HCT116 (cell line): Measurements from ENCODE around the gene HAND1. TPM values are rescaled to one million over a fixed set of nuclear protein-coding genes. Genes with fewer than 3 reads are reported as not detected.

Experiments
- ATAC-seq: fragments of 200-7000 bp; cut with Tn5 transposase; 2 replicates; pipeline ENCODE4 v1.9.1; 2020; ENCODE audit warnings: mild to moderate bottlenecking, moderate library complexity
- BruUV-seq: library from RNA; stranded (reverse); fragments of 400-500 nt; replicated peaks from 2 replicates; lab custom pipeline; 2021; lab: Mats Ljungman, UMichigan
- CTCF ChIA-PET: fragments of 300-600 bp; sonication (Branson Sonifier 250); formaldehyde crosslinking; loops from one replicate; lab custom pipeline; 2021; ENCODE audit warnings: antibody characterized with exemption; lab: Charles Lee
- POLR2A ChIA-PET: fragments of 300-600, 350-600 bp; sonication (Branson Sonifier 250); formaldehyde crosslinking; loops from one replicate; lab custom pipeline; 2021; ENCODE audit warnings: antibody characterized with exemption; lab: Charles Lee
- RAD21 ChIA-PET, 2 experiments: fragments of 300-600 bp; sonication (Branson Sonifier 250); formaldehyde crosslinking; loops; one replicate each; lab custom pipeline; 2023; ENCODE audit warnings: low total read pairs in 2 of 2; ENCODE audit not compliant: uncharacterized antibody in 2 of 2, unreplicated experiment in 2 of 2, low non-redundant PET in 1 of 2; lab: Charles Lee
- DNase-seq: peaks from one replicate; pipeline ENCODE4 v3.0.0-alpha.2; 2010; ENCODE audit warnings: low read depth, low spot score
- H2AFZ ChIP-seq: fragments of 200-600 bp; shearing (Covaris generic), sonication (generic); 2 replicates; pipeline ENCODE4 v1.6.1; 2017; ENCODE audit warnings: low read depth, mixed run types, mixed read lengths, antibody characterized with exemption, low read length; ENCODE audit not compliant: poor library complexity, severe bottlenecking
- H3K27ac ChIP-seq: 2 replicates; pipeline ENCODE4 v1.5.1; 2012; ENCODE audit warnings: low read depth, low read length
- H3K27me3 ChIP-seq: fragments of 200-600 bp; sonication (generic); 2 replicates; pipeline ENCODE4 v1.6.1; 2016; ENCODE audit warnings: mixed run types, low read length, mixed read lengths; ENCODE audit not compliant: insufficient read depth
- H3K36me3 ChIP-seq, 2 experiments: fragments of 200-500 bp in 1 of 2; fragments of 200-600 bp in 1 of 2; sonication (Bioruptor generic) in 1 of 2; sonication (generic) in 1 of 2; 2 replicates each; pipeline versions ENCODE4 v1.5.1 to v1.6.1; 2014 to 2016; ENCODE audit warnings: low read length in 2 of 2, inconsistent platforms in 1 of 2, mixed read lengths in 1 of 2, mixed run types in 1 of 2; ENCODE audit not compliant: insufficient read depth in 2 of 2, control insufficient read depth in 1 of 2
- H3K4me1 ChIP-seq, 2 experiments: fragments of 200-600 bp in 1 of 2; sonication (generic) in 1 of 2; 2 replicates each; pipeline versions ENCODE4 v1.5.1 to v1.6.1; 2012 to 2017; ENCODE audit warnings: low read length in 2 of 2, inconsistent platforms in 1 of 2, mild to moderate bottlenecking in 1 of 2, mixed read lengths in 1 of 2, mixed run types in 1 of 2, moderate library complexity in 1 of 2; ENCODE audit not compliant: insufficient read depth in 2 of 2, control insufficient read depth in 1 of 2
- H3K4me2 ChIP-seq: fragments of 200-600 bp; sonication (generic); 2 replicates; pipeline ENCODE4 v1.6.1; 2017; ENCODE audit warnings: mixed run types, low read length, mixed read lengths
- H3K4me3 ChIP-seq, 2 experiments: fragments of 200-600 bp in 1 of 2; sonication (generic) in 1 of 2; replicated peaks in 1 of 2; 2 replicates each; pipeline ENCODE4 v1.5.1; 2011 to 2016; ENCODE audit warnings: low read length in 2 of 2, control low read depth in 1 of 2, low read depth in 1 of 2, mild to moderate bottlenecking in 1 of 2, mixed read lengths in 1 of 2, mixed run types in 1 of 2
- H3K79me2 ChIP-seq: fragments of 200-600 bp; sonication (generic); 2 replicates; pipeline ENCODE4 v1.6.1; 2017; ENCODE audit warnings: mild to moderate bottlenecking, mixed run types, low read length, moderate library complexity, mixed read lengths; ENCODE audit not compliant: insufficient read depth
- H3K9ac ChIP-seq: fragments of 200-600 bp; sonication (generic); 2 replicates; pipeline ENCODE4 v1.6.1; 2016; ENCODE audit warnings: low read length, mixed read lengths
- H3K9me2 ChIP-seq: fragments of 200-600 bp; sonication (generic), shearing (Covaris generic); 2 replicates; pipeline ENCODE4 v1.6.1; 2017; ENCODE audit warnings: mixed run types, mild to moderate bottlenecking, moderate library complexity; ENCODE audit not compliant: insufficient read depth
- H3K9me3 ChIP-seq, 2 experiments: fragments of 200-500 bp in 1 of 2; fragments of 200-600 bp in 1 of 2; sonication (Bioruptor generic) in 1 of 2; sonication (generic) in 1 of 2; 2 replicates each; pipeline ENCODE4 v1.6.1; 2014 to 2017; ENCODE audit warnings: low read length in 2 of 2, mixed read lengths in 2 of 2, inconsistent platforms in 1 of 2, low read depth in 1 of 2, mild to moderate bottlenecking in 1 of 2, mixed run types in 1 of 2, moderate library complexity in 1 of 2; ENCODE audit not compliant: control insufficient read depth in 1 of 2, insufficient read depth in 1 of 2
- H4K20me1 ChIP-seq: fragments of 200-600 bp; sonication (generic), shearing (Covaris generic); 2 replicates; pipeline ENCODE4 v1.6.1; 2017; ENCODE audit warnings: mixed run types, mild to moderate bottlenecking, moderate library complexity; ENCODE audit not compliant: insufficient read depth
- ATF3 ChIP-seq: IDR thresholded peaks from 2 replicates; pipeline ENCODE4 v1.6.1; 2012
- CBX3 ChIP-seq: IDR thresholded peaks from 2 replicates; pipeline ENCODE4 v1.6.1; 2012; ENCODE audit warnings: low read depth
- CTCF ChIP-seq, 3 experiments: fragments of 200-600 bp in 1 of 3; sonication (generic) in 1 of 3; IDR thresholded peaks in 2 of 3; conservative IDR thresholded peaks in 1 of 3; 2 replicates each; pipeline ENCODE4 v1.5.1; 2012 to 2017; ENCODE audit warnings: low read depth in 2 of 3, low read length in 2 of 3, antibody characterized with exemption in 1 of 3, borderline replicate concordance in 1 of 3, control low read depth in 1 of 3, mild to moderate bottlenecking in 1 of 3, mixed read lengths in 1 of 3, mixed run types in 1 of 3, moderate library complexity in 1 of 3; ENCODE audit not compliant: insufficient read depth in 1 of 3
- EGR1 ChIP-seq: IDR thresholded peaks from 2 replicates; pipeline ENCODE4 v1.6.1; 2012; ENCODE audit warnings: low read depth
- EZH2 ChIP-seq: fragments of 200-600 bp; sonication (generic); IDR thresholded peaks from 2 replicates; pipeline ENCODE4 v1.6.1; 2017; ENCODE audit warnings: antibody characterized with exemption, mixed run types
- EZH2phosphoT487 ChIP-seq: fragments of 200-600 bp; IDR thresholded peaks from 2 replicates; pipeline ENCODE4 v1.6.1; 2018; ENCODE audit warnings: antibody characterized with exemption, borderline replicate concordance
- FOSL1 ChIP-seq: IDR thresholded peaks from 2 replicates; pipeline ENCODE4 v1.6.1; 2012; ENCODE audit warnings: low read depth
- JUND ChIP-seq: IDR thresholded peaks from 2 replicates; pipeline ENCODE4 v1.6.1; 2012
- MAX ChIP-seq: IDR thresholded peaks from 2 replicates; pipeline ENCODE4 v1.6.1; 2012
- POLR2AphosphoS5 ChIP-seq: IDR thresholded peaks from 2 replicates; pipeline ENCODE4 v1.6.1; 2011; ENCODE audit warnings: mild to moderate bottlenecking, low read depth, low read length, moderate library complexity
- RAD21 ChIP-seq: IDR thresholded peaks from 2 replicates; pipeline ENCODE4 v1.6.1; 2012; ENCODE audit warnings: low read depth, mild to moderate bottlenecking
- SRF ChIP-seq: IDR thresholded peaks from 2 replicates; pipeline ENCODE4 v1.6.1; 2012; ENCODE audit warnings: low read depth
- TCF7L2 ChIP-seq: IDR thresholded peaks from 2 replicates; pipeline ENCODE4 v1.7.0; 2011; ENCODE audit warnings: borderline replicate concordance, inconsistent platforms; ENCODE audit not compliant: insufficient read depth, insufficient read length; ENCODE audit errors: extremely low read depth
- YY1 ChIP-seq: IDR thresholded peaks from 2 replicates; pipeline ENCODE4 v1.6.1; 2011; ENCODE audit warnings: low read length, low read depth, moderate library complexity, mild to moderate bottlenecking; ENCODE audit not compliant: insufficient replicate concordance; ENCODE audit errors: extremely low read depth
- ZNF274 ChIP-seq: fragments of 200-500 bp; sonication (Bioruptor generic); IDR thresholded peaks from 2 replicates; pipeline ENCODE4 v1.6.1; 2014; ENCODE audit warnings: mild to moderate bottlenecking, low read depth, low read length, inconsistent platforms
- intact Hi-C: fragments of 100-400 bp; cut with micrococcal nuclease; formaldehyde crosslinking; loops from 2 replicates; pipeline ENCODE4 v1.10.0; 2022
- total RNA-seq: library from RNA; stranded (reverse); gene quantifications from one replicate; pipeline ENCODE4 v1.2.1, GENCODE V29; 2021; ENCODE audit not compliant: unreplicated experiment

HAND1 gene
- total RNA-seq, 1 experiment from 2014 or later: not detected

GRCh38 chr5:154485850-154486426, 7.9 kb upstream of the HAND1 start:
- ChIA-PET RAD21 (no interaction called here), CTCF (no interaction called here)
- BruUV-seq: no TSS peak
- Histone ChIP-seq H4K20me1 (no peaks in the 10 kb centered on the region), H3K9me2 (no peaks in the 10 kb centered on the region)
- no peak for TF ChIP-seq JUND
- TF ChIP-seq TCF7L2: no peak
- no peak for TF ChIP-seq CTCF (IDR thresholded peaks at IDR 0.05 in 2 of 3, conservative IDR thresholded peaks at IDR 0.05 in 1 of 3; ENCODE audit: borderline replicate concordance in 1 of 3, insufficient read depth in 1 of 3, low read depth in 2 of 3, low read length in 2 of 3)
- no peak for TF ChIP-seq EZH2phosphoT487
- no peak for TF ChIP-seq EGR1
- no peak for TF ChIP-seq ZNF274
- TF ChIP-seq EZH2: no peak
- no peak for TF ChIP-seq RAD21
- no peak for TF ChIP-seq MAX
- TF ChIP-seq ATF3: no peak
- no peak for TF ChIP-seq POLR2AphosphoS5
- TF ChIP-seq SRF: no peak
- no peak for TF ChIP-seq FOSL1
- no peak for TF ChIP-seq CBX3
- no peak for TF ChIP-seq YY1
- TF ChIP-seq, all 23 proteins: peak for 0
- DNase-seq: no peak
- Histone ChIP-seq H3K9me3 (no peaks in the 10 kb centered on the region), H3K27ac (no peak overlapping the region), H2AFZ (no peak overlapping the region), H3K4me1 (no peaks in the 10 kb centered on the region), H3K27me3 (peaks cover 65% of the 10 kb centered on the region), H3K79me2 (no peaks in the 10 kb centered on the region), H3K4me3 (no peak overlapping the region), H3K4me2 (no peak overlapping the region), H3K9ac (no peak overlapping the region), H3K36me3 (no peaks in the 10 kb centered on the region)
- no peak for ATAC-seq
- POLR2A ChIA-PET: no interaction called here
- intact Hi-C loops: no loop called here
